GM12864 (cell line): ENCODE data around the gene MSI2.

ENCODE experiments used
- DNase-seq: peaks from one replicate; pipeline ENCODE4 v3.0.0-alpha.2; 2011; ENCODE audit warnings: low read depth
- H3K4me3 ChIP-seq: 2 replicates; pipeline ENCODE4 v1.5.1; 2011; ENCODE audit warnings: mild to moderate bottlenecking, low read depth, low read length, control low read depth
- CTCF ChIP-seq: IDR thresholded peaks from 2 replicates; pipeline ENCODE4 v1.5.1; 2011; ENCODE audit warnings: low read depth, mild to moderate bottlenecking, moderate library complexity, low read length, control low read depth, inconsistent platforms; ENCODE audit errors: missing control alignments

The MSI2 gene

GRCh38 chr17:57388131-57388725, 131.9 kb downstream of the MSI2 start:
- no peak for TF ChIP-seq CTCF
- DNase-seq: no peak
- H3K4me3 ChIP-seq: no peak overlapping the region

GRCh38 chr17:57389473-57389872, 133.2 kb downstream of the MSI2 start:
- TF ChIP-seq CTCF: no peak
- no peak for DNase-seq
- no peak overlapping the region for H3K4me3 ChIP-seq

GRCh38 chr17:57391076-57391825, 134.9 kb downstream of the MSI2 start:
- no peak overlapping the region for H3K4me3 ChIP-seq
- DNase-seq: no peak
- no peak for TF ChIP-seq CTCF

GRCh38 chr17:57391857-57392471, 135.6 kb downstream of the MSI2 start:
- no peak for TF ChIP-seq CTCF
- DNase-seq: no peak
- no peak overlapping the region for H3K4me3 ChIP-seq

GRCh38 chr17:57393368-57393767, 137.0 kb downstream of the MSI2 start:
- DNase-seq: no peak
- no peak overlapping the region for H3K4me3 ChIP-seq
- TF ChIP-seq CTCF: no peak

GRCh38 chr17:57394375-57394774, 138.1 kb downstream of the MSI2 start:
- no peak overlapping the region for H3K4me3 ChIP-seq
- no peak for TF ChIP-seq CTCF
- no peak for DNase-seq
